Lung (tissue), 12 donors: Measurements from ENCODE around the gene TMEM19. TPM values are rescaled to one million over a fixed set of nuclear protein-coding genes. Genes with fewer than 3 reads are reported as not detected.

Experiments used
- ATAC-seq: fragments of 200-7000 bp; cut with Tn5 transposase; one replicate; pipeline ENCODE4 v1.9.1; 2020; ENCODE audit warnings: moderate number of reproducible peaks; ENCODE audit not compliant: insufficient read depth, low FRiP score
- DNase-seq, 3 donors: peaks; one replicate each; pipeline ENCODE4 v3.0.0-alpha.2; 2013 to 2017
- H3K27ac ChIP-seq, 2 donors: one replicate each; pipeline ENCODE4 v1.5.1; 2013; ENCODE audit warnings: mild to moderate bottlenecking in 2 of 2, moderate library complexity in 2 of 2, control low read depth in 1 of 2, inconsistent platforms in 1 of 2, low read depth in 1 of 2, low read length in 1 of 2
- H3K27me3 ChIP-seq, 3 donors: one replicate each; pipeline ENCODE4 v1.5.1; 2013; ENCODE audit warnings: low read length in 2 of 3; ENCODE audit not compliant: control insufficient read depth in 3 of 3, insufficient read depth in 3 of 3
- H3K36me3 ChIP-seq, 4 donors: one replicate each; pipeline ENCODE4 v1.5.1; 2013; ENCODE audit warnings: low read length in 4 of 4, mild to moderate bottlenecking in 1 of 4, moderate library complexity in 1 of 4; ENCODE audit not compliant: control insufficient read depth in 4 of 4, insufficient read depth in 4 of 4
- H3K4me1 ChIP-seq, 5 donors: one replicate each; pipeline ENCODE4 v1.5.1; 2013; ENCODE audit warnings: low read length in 5 of 5, mild to moderate bottlenecking in 2 of 5, moderate library complexity in 1 of 5; ENCODE audit not compliant: control insufficient read depth in 5 of 5, insufficient read depth in 5 of 5
- H3K4me3 ChIP-seq: one replicate; pipeline ENCODE4 v1.5.1; 2013; ENCODE audit warnings: mild to moderate bottlenecking, control low read depth, moderate library complexity
- H3K9ac ChIP-seq, 2 donors: one replicate each; pipeline ENCODE4 v1.5.1; 2013; ENCODE audit warnings: low read length in 2 of 2, control low read depth in 1 of 2; ENCODE audit not compliant: insufficient read depth in 1 of 2
- H3K9me3 ChIP-seq, 4 donors: one replicate each; pipeline ENCODE4 v1.5.1; 2013; ENCODE audit warnings: low read length in 3 of 4, mild to moderate bottlenecking in 1 of 4, moderate library complexity in 1 of 4; ENCODE audit not compliant: control insufficient read depth in 4 of 4, insufficient read depth in 3 of 4
- WGBS, 2 donors: extraction: QIAGEN DNeasy Blood & Tissue Kit; methylation state at CpG; one replicate each; pipeline ENCODE4 v1.1.7; 2013; 5-methylcytosine and 5-hydroxymethylcytosine counted together
- polyA plus RNA-seq, 2 donors: library from polyadenylated mRNA; stranded (reverse); fragments of 200-250 nt; gene quantifications; one replicate each; pipeline ENCODE4 v1.2.1, GENCODE V29; 2013
- total RNA-seq, 2 donors: library from RNA; depleted of rRNA in 1 of 2; stranded (reverse); fragments of >200 nt in 1 of 2; gene quantifications; one replicate each; pipeline ENCODE4 v1.2.1, GENCODE V29; 2014 to 2021
- TF ChIP-seq, protein P1 (sequence below): IDR thresholded peaks from 2 replicates; pipeline ENCODE4 v1.5.1; 2012; ENCODE audit warnings: mild to moderate bottlenecking; ENCODE audit errors: control extremely low read depth, extremely low read depth
- donor health status: control.
- donor health status: control.
- donor health status: Bipolar disorder and iron deficiency.
- donor health status: healthy.
- donor health status: DM: yes; HTN: yes; CAD: no.

Gene TMEM19
- total and polyA plus RNA-seq, 4 donors: 8.9 to 25.2 (median 13.4) TPM

DNA sequence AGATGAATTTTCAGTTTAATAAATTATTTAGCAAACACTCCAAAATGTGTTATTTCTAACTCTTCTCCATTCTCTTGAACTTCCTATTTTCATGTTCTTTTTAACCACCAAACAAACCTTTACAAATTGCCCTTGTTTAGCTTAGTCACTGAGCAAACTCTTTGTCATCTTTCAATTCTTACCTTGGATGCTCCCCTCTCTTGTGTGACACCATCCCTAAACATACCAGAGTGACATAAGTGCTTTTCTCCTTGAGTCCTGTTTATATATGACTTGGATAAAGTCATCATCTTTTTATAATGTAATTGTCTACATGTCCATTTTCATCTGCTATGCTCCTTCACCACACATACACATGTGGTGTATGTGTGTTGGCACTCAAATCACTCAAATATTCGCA lies 3.4 kb upstream of the TMEM19 start:
- ATAC-seq (no peak), DNase-seq (no peak)
- no peaks in the 10 kb centered on the region for H3K27me3 ChIP-seq
- TF ChIP-seq, protein P1, sequence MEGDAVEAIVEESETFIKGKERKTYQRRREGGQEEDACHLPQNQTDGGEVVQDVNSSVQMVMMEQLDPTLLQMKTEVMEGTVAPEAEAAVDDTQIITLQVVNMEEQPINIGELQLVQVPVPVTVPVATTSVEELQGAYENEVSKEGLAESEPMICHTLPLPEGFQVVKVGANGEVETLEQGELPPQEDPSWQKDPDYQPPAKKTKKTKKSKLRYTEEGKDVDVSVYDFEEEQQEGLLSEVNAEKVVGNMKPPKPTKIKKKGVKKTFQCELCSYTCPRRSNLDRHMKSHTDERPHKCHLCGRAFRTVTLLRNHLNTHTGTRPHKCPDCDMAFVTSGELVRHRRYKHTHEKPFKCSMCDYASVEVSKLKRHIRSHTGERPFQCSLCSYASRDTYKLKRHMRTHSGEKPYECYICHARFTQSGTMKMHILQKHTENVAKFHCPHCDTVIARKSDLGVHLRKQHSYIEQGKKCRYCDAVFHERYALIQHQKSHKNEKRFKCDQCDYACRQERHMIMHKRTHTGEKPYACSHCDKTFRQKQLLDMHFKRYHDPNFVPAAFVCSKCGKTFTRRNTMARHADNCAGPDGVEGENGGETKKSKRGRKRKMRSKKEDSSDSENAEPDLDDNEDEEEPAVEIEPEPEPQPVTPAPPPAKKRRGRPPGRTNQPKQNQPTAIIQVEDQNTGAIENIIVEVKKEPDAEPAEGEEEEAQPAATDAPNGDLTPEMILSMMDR: no peak
- no peaks in the 10 kb centered on the region for H3K36me3 ChIP-seq
- no peaks in the 10 kb centered on the region for H3K9me3 ChIP-seq
- no peak overlapping the region for H3K9ac ChIP-seq
- no peak overlapping the region for H3K4me3 ChIP-seq
- 84 to 93% methylated on average over 1 of the region's 1 CpG for WGBS, 2 donors
- no peak overlapping the region for H3K27ac ChIP-seq
- peaks cover 0 to 9% (median 0%) of the 10 kb centered on the region in 5 donors for H3K4me1 ChIP-seq

DNA sequence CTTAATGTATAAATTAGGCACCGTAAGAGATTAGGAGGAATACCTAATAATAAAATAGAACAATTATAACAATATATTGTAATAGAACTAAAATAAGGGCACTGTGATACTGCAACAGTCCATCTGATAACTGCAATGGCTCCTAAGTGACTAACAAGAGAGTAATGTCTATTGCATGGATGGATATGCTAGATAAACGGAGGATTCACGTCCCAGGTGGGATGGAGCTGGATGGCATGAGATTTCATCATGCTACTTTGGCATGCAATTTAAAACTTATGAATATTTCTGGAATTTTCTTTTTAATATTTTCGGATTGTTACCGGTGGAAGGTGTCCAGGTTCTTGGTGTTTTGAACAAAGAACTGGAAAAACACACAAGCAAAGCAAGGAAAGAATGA lies 2.2 kb upstream of the TMEM19 start:
- Histone ChIP-seq H3K9ac (no peak overlapping the region), H3K4me3 (no peak overlapping the region), H3K27ac (no peak overlapping the region), H3K27me3 (no peaks in the 10 kb centered on the region), H3K9me3 (no peaks in the 10 kb centered on the region), H3K4me1 (peaks cover 0 to 20% (median 3%) of the 10 kb centered on the region in 5 donors), H3K36me3 (no peaks in the 10 kb centered on the region)
- DNase-seq (no peak), ATAC-seq (no peak)
- 91 to 92% methylated on average over 5 of the region's 5 CpGs for WGBS, 2 donors
- TF ChIP-seq, protein P1: no peak

DNA sequence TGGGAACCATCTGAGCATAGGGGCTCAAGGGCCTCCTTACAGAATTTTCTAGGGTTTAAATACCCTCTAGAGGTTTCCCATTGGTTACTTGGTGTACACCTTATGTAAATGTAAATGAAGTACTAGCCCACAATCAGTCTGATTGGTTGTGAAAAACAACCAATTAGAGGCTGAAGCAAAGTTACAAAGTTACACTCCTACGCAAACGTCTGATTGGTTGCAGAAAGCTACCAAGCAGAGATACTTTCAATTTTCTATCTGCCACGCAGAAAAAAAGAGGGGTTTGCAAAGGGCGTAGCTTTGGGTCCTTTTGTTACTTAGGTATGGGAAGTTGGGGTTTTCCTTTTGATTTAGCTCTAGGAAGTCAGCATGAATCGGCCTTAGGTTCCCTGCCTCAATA lies 1.8 kb upstream of the TMEM19 start:
- Histone ChIP-seq H3K27me3 (no peaks in the 10 kb centered on the region), H3K9ac (no peak overlapping the region), H3K4me3 (no peak overlapping the region), H3K27ac (no peak overlapping the region), H3K4me1 (peaks cover 0 to 25% (median 3%) of the 10 kb centered on the region in 5 donors), H3K36me3 (no peaks in the 10 kb centered on the region), H3K9me3 (no peaks in the 10 kb centered on the region)
- WGBS, 2 donors: 37 to 53% methylated on average over 5 of the region's 5 CpGs
- DNase-seq: no peak
- ATAC-seq: no peak
- TF ChIP-seq, protein P1: no peak

DNA sequence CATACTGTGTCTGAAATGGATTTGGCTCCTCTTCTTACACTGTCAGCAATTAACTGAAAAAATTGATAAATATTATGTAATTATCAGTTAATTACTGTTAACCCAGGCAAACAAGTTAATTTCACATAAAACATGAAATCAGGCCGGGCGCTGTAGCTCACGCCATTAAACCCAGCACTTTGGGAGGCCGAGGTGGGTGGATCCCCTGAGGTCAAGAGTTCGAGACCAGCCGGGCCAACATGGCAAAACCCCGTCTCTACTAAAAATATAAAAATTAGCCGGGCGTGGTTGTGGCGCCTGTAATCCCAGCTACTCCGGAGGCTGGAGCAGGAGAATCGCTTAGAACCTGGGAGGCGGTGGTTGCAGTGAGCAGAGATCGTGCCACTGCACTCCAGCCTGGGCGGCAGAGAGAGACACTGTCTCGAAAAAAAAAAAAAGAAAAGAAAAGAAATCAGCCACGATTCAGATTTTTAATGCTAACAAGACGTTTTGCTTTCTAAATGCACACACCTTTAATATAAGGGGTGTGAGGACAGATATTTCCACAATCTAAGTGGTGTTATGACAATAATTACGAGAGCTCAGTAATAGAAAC lies 473 bp upstream of the TMEM19 start:
- 33 to 45% methylated on average over 19 of the region's 19 CpGs for WGBS, 2 donors
- DNase-seq (peak in 1 of 3 donors; percentile 23), ATAC-seq (no peak)
- H3K9ac ChIP-seq: peak overlapping the region; percentile 21 to 75
- H3K27me3 ChIP-seq: no peaks in the 10 kb centered on the region
- no peaks in the 10 kb centered on the region for H3K36me3 ChIP-seq
- H3K27ac ChIP-seq: peak overlapping the region; percentile 40 to 95
- peak overlapping the region; percentile 81 for H3K4me3 ChIP-seq
- TF ChIP-seq, protein P1: no peak
- no peaks in the 10 kb centered on the region for H3K9me3 ChIP-seq
- peaks cover 0 to 29% (median 3%) of the 10 kb centered on the region in 5 donors for H3K4me1 ChIP-seq
